Measurements from ENCODE around the gene TULP1.

GRCh38 chr6:35501784-35502183 is 10.9 kb downstream of the TULP1 start:
- TF ChIP-seq, protein P1, sequence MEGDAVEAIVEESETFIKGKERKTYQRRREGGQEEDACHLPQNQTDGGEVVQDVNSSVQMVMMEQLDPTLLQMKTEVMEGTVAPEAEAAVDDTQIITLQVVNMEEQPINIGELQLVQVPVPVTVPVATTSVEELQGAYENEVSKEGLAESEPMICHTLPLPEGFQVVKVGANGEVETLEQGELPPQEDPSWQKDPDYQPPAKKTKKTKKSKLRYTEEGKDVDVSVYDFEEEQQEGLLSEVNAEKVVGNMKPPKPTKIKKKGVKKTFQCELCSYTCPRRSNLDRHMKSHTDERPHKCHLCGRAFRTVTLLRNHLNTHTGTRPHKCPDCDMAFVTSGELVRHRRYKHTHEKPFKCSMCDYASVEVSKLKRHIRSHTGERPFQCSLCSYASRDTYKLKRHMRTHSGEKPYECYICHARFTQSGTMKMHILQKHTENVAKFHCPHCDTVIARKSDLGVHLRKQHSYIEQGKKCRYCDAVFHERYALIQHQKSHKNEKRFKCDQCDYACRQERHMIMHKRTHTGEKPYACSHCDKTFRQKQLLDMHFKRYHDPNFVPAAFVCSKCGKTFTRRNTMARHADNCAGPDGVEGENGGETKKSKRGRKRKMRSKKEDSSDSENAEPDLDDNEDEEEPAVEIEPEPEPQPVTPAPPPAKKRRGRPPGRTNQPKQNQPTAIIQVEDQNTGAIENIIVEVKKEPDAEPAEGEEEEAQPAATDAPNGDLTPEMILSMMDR (IDR thresholded peaks at IDR 0.05) = no peak
- no peak for TF ChIP-seq POLR2A (IDR thresholded peaks at IDR 0.05)
